Stimulated activated CD4-positive, alpha-beta T cell treated with anti-CD3 and anti-CD28 coated beads, Interleukin-4, amount 100 ng/mL, for 4 hours (primary cell): Measurements from ENCODE around the gene FAM118A.
A peak's percentile ranks its signal among the peaks of the same experiment; 100 is the strongest.
"Not testable (repeated sequence)": the region's sequence is repeated elsewhere in the genome, so short reads cannot be mapped to it uniquely, and the experiment has no call there.

Source experiments
- DNase-seq, 2 experiments: peaks; one replicate each; pipeline ENCODE4 v3.0.0-alpha.2; 2020

FAM118A gene

DNA sequence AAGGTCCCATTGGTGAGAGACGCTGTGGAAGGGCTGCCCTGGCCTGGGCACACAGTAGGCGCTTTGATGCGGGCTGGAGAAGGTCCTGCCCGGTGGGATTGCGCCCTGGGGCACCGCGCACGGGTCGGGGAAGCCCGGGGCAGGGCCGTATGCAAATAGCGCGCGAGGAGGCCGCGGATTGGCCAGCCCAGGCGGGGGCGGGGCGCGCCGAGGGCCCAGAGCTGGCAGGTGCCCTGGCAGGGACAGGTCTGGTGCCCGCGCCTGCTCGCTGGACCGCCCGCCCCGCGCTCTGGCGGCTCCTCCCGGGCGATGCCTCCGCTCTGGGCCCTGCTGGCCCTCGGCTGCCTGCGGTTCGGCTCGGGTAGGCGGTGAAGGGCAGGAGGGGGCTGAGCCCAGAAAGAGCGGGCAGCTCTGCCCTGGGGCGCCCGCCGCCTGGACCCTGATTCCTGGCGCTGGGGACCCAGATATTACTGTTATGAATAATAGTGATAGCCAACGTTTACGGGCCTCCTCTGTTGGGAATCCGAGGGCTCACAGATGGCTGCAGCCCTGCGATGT lies 24.9 kb upstream of the FAM118A start, which contains the start of gene UPK3A:
Gene UPK3A (plus strand): TSS at position 245 of the 558 bp plus-strand sequence. CDS start 65 bp downstream, at position 310.
- peak; percentile 57 to 63 for DNase-seq

- DNase-seq: no peak
Observed at GRCh38 chr22:45285263-45286058, 24.3 kb upstream of the FAM118A start.

DNA sequence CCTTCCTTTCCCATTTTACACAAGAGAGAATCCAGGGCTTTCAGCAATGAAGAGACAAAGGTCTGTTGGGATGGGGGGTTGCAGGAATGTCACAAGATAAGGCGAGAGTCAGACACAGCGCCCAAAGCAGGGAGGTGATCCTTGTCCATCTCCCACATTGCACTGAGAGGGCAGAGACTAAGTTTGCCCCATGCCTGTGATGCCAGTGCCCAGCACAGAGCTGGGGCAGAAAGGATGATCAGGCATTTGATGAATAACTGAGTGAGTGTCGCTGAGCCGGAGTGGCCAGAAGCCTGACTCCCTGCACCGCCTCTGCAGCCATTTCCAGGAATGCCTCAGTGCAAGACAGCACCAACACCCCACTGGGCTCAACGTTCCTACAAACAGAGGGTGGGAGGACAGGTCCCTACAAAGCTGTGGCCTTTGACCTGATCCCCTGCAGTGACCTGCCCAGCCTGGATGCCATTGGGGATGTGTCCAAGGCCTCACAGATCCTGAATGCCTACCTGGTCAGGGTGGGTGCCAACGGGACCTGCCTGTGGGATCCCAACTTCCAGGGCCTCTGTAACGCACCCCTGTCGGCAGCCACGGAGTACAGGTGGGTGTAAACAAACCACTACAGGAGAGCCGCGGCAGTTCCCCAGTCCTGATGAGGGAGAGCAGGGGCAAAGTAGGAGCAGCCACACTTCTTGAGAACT lies 22.7 kb upstream of the FAM118A start:
- DNase-seq: no peak

- no peak for DNase-seq
Observed at GRCh38 chr22:45290410-45290936, 19.3 kb upstream of the FAM118A start.

DNA sequence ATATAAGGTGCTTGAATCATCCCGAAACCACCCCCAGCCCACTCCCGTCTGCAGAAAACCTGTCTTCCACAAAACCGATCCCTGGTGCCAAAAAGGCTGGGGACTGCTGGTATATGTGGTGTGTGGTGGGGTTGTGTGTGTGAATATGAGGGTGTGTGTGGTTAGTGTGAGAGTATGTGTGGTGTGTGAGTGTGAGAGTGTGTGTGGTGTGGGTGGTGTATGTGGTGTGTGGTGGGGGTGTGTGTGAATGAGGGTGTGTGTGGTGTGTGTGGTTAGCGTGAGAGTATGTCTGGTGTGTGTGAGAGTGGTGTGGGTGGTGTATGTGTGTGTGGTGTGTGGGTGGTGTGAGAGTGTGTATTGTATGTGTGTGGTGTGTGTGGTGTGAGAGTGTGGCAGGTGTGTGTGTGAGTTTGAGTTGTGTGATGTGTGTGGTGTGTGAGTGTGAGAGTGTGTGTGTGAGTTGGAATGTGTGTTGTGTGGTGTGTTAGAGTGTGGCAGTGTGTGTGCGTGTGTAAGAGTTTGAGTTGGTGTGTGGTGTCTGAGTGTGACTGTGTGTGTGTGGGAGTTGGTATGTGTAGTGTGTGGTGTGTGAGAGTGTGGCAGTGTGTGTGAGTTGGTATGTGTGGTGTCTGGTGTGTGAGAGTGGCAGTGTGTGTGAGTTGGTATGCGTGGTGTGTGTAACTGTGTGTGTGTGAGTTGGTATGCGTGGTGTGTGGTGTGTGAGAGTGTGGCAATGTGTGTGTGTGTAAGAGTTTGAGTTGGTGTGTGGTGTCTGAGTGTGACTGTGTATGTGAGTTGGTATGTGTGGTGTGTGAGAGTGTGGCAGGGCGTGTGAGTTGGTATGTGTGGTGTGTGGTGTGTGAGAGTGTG lies 18.4 kb upstream of the FAM118A start:
- DNase-seq: no peak

DNA sequence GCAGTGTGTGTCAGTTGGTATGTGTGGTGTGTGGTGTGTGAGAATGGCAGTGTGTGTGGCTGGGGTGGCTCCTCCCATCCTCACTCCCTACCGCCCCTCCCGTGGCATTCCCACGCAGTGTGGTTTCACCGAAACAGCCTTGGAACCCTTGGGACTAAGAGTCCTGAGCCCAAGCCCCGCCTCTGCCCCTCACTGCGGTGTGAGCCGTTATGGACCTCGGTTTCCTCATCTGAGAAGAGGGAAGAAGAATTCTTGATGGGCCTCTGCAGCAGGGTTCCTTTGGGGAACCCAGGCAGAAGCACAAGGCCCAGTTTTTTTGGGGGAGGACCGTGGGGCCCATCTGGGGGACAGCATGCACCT lies 17.8 kb upstream of the FAM118A start:
- DNase-seq: no peak

- DNase-seq: no peak
Observed at GRCh38 chr22:45292731-45293442, 16.8 kb upstream of the FAM118A start.

DNA sequence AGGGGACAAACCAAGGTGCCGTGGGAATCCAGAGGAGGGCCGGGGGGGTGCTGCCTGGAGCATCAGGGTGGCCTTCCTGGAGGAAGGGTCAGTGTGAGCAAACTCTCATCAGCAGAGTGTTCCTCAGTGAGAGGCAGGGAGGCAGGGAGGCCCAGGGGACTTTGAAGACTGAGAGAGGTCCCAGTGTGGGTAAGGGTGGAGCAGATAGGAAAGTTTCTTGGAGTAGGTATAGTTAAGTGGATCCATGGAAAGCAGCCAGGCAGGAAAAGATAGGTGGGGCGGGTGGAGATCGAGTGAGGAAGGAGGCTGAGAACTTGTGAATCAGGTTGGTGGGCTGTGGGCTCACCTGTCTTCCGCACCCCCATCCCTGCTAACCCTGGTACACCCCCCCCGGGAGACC lies 15.7 kb upstream of the FAM118A start:
- DNase-seq: no peak

DNA sequence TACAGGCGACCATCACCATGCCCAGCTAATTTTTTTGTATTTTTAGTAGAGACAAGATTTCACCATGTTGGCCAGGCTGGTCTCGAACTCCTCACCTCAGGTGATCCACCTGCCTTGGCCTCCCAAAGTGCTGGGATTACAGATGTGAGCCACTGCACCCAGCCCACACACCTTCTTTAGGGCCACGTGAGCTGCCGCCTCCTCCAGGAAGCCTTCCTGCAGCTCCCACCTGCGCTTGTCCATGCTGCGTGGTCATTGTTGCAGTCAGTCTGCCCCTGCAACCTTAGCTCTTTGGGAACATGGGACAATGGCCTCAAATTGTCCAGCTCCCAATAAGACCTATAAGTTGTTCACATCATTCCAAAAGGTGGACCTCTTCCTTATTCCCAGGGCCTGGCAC lies 14.7 kb upstream of the FAM118A start:
- DNase-seq: not testable (repeated sequence)

DNA sequence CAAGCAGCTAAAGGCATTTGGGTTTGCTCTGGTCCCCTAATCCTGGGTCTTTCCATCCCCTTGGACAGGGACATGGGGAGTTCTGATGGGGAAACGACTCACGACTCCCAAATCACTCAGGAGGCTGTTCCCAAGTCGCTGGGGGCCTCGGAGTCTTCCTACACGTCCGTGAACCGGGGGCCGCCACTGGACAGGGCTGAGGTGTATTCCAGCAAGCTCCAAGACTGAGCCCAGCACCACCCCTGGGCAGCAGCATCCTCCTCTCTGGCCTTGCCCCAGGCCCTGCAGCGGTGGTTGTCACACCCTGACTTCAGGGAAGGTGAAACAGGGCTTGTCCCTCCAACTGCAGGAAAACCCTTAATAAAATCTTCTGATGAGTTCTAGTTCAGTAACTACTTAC lies 14.2 kb upstream of the FAM118A start:
- DNase-seq: no peak

DNA sequence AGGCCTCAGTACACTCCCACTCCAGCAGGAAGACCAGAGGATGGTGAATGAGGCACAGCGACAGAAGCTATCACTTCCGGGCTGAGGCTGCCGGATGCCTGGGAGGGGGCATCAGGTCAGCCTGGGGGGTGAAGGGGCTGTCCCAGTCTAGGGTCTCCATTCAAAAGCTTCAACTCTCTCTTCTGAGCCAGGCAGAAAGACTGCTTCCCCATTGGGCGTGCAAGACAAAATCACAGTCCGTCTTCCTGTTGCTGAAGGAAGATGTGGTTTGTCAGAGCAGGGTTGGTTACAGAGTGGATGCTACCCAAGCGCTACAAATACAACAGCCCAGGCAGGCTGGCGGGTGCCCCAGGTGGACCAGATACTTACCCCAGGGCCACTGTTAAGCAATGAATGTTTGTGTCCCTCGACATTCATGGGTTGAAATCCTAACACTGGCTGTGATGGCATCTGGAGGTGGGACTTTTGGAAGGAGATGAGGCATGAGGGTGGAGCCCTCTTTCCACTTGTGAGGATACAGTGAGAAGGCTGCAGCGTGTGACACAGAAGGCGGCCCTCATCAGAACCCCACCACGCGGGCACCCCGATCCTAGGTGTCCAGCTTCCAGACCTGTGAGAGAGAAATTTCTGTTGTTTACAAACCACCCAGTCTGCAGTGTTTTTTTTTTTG lies 13.0 kb upstream of the FAM118A start:
- peak in 1 of 2 experiments; percentile 9 for DNase-seq

DNA sequence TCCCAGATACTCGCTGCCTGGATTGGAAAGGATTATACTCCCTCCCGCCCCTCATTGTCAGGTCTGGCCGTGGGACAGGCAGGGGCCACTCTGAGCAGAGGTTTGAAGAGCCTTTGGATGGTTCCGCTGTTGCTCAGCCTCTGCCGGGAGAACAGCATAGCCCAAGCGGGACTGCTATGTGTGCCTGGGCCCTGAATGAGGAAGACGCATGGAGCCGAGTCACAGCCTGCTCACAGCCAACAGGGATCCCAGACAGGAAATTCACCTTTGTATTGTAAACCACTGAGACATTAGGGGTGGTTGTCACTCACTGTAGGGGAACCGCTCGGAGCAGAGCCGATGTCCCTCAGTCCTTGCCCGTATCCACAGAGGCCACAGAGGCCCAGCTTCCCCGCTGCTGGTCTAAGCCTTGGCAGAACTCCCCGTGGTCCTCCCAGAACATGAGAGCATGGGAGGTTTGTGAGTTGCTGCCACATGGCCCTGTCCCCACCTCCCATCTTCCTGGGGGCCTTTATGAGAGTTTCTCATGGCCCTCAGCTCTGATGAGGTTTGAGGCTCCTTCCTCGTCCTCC lies 10.7 kb upstream of the FAM118A start:
- DNase-seq: no peak

GRCh38 chr22:45302751-45303150 lies 7.0 kb upstream of the FAM118A start:
- no peak for DNase-seq

GRCh38 chr22:45303181-45303580 lies 6.6 kb upstream of the FAM118A start:
- DNase-seq: no peak

DNA sequence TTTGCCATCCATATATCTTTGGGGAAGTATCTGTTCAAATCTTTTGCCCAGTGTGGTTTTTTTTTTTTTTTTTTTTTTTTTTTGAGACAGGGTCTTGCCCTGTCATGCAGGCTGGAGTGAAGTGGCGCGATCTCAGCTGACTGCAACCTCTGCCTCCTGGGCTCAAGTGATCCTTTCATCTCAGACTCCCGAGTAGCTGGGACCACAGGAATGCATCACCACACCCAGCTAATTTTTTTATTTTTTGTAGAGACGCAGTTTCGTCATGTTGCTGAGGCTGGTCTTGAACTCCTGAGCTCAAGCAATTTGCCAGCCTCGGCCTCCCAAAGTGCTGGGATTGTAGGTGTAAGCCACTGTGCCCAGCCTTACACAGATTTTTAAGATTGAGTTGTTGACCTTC lies 4.8 kb upstream of the FAM118A start:
- DNase-seq: no peak

DNA sequence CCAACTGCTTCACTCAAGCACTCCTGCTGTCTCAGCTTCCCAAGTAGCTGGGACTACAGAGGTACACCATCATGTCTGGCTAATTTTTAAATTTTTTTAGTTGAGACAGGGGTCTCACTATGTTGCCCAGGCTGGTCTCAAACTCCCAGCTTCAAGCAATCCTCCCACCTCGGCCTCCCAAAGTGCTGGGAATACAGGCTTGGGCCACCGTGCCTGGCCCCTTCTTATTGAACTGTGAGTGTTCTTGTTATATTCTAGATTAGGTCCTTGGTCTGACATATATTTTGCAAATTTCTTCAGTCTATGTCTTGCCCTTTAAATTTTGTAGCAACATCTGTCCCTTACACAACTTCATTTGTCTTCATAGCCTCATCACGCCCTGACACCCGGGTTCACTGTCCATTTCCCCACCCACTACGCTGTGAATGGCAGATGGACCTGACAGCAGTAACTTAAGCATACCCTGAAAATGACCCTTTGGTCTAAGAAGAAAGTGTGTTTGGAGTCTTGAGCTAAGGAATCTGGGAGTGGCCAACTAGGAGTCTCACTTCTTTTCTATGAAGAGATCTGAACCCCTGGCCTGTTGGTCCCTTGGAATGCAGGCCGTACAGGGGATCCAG lies 4.2 kb upstream of the FAM118A start:
- DNase-seq: no peak

GRCh38 chr22:45306139-45306538 lies 3.6 kb upstream of the FAM118A start:
- DNase-seq: no peak

DNA sequence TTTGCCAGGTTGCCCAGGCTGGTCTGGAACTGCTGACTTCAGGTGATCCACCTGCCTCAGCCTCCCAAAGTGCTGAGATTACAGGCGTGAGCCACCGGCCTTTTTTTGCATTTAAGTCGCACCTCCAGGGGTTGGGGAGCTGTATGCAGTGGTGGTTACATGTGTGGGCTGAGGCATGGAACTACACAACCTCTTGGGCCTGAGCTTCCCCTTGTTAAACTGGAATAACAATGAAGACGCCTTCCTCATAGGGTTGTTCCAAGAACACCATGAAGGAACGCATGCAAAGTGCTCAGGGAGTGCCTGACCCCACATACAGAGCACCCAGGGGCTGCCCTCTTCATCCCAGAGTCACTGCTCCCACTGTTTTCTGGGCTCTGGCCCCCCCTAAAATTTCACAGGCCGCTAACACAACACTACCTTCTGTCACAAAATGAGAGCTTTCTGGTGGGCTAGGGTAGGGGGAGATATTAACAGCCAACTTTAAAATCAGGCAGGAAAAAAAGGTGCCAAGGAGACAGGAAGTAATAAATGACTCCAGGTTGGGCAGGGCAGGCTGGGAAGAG lies 1.3 kb upstream of the FAM118A start:
- DNase-seq: no peak

GRCh38 chr22:45308957-45309421 lies 745 bp upstream of the FAM118A start:
- no peak for DNase-seq

DNA sequence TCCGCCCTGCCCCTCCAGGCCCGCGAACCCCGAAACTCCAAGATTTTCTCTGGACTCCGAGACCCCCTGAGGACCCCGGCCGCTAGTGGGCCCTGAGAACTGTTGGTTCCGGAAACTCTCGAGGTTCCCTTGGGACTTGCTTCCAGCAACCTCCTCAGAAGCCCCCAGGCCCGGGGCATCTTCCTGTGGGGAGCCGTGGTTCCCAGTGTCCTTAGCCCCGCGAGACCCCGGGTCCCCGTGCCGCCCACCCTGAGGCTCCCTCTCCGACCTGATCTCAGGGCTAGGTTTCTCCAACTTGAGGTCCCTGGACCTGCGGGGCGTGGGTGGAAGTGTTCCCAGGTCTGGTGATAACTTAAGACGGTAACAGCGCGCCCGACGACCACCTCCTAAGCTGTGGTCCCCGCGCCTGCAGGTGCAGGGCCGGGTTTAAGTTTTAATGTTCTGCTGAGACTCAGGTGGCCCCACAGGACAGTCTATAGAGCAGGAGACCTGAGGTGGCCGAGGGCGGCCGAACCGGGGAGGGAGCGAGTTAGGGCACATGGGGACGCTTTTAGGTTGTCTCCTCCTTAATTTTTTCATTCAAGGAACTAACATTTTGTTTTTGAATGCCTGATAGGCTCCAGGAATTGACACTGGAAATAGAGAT lies 720 bp downstream of the FAM118A start:
- peak in 1 of 2 experiments; percentile 18 for DNase-seq
